HG02610 (cell line): ENCODE data around the gene EPB41L5.
"Not testable (repeated sequence)": the region's sequence is repeated elsewhere in the genome, so short reads cannot be mapped to it uniquely, and the experiment has no call there.

Experiments
- ATAC-seq: cut with Tn5 transposase; IDR thresholded peaks from one replicate; pipeline ENCODE4 v1.9.1; 2021; ENCODE audit warnings: mild to moderate bottlenecking, moderate library complexity; ENCODE audit not compliant: unreplicated experiment

The EPB41L5 gene

GRCh38 chr2:120192280-120192679 lies 179.4 kb downstream of the EPB41L5 start:
- no peak for ATAC-seq

- no peak for ATAC-seq
These were observed 182.7 kb downstream of the EPB41L5 start for GRCh38 chr2:120195553-120195952.

- ATAC-seq: not testable (repeated sequence)
These were observed 187.1 kb downstream of the EPB41L5 start for GRCh38 chr2:120199817-120200459.

GRCh38 chr2:120203251-120204021 lies 190.6 kb downstream of the EPB41L5 start:
- no peak for ATAC-seq

- ATAC-seq: no peak
These were observed 191.1 kb downstream of the EPB41L5 start for GRCh38 chr2:120204022-120204405.

- no peak for ATAC-seq
These were observed 191.5 kb downstream of the EPB41L5 start for GRCh38 chr2:120204417-120204816.

GRCh38 chr2:120204945-120205670 lies 192.2 kb downstream of the EPB41L5 start:
- ATAC-seq: no peak

- no peak for ATAC-seq
These were observed 193.2 kb downstream of the EPB41L5 start for GRCh38 chr2:120206022-120206581.

GRCh38 chr2:120208381-120209353 lies 195.8 kb downstream of the EPB41L5 start:
- ATAC-seq: no peak

- ATAC-seq: no peak
These were observed 196.8 kb downstream of the EPB41L5 start for GRCh38 chr2:120209427-120210269.

- ATAC-seq: no peak
These were observed 197.4 kb downstream of the EPB41L5 start for GRCh38 chr2:120210270-120210693.

GRCh38 chr2:120218181-120218580 lies 205.3 kb downstream of the EPB41L5 start:
- no peak for ATAC-seq

- no peak for ATAC-seq
These were observed 206.4 kb downstream of the EPB41L5 start for GRCh38 chr2:120219291-120219690.

- no peak for ATAC-seq
These were observed 206.9 kb downstream of the EPB41L5 start for GRCh38 chr2:120219766-120220165.

GRCh38 chr2:120220756-120221155 lies 207.9 kb downstream of the EPB41L5 start:
- ATAC-seq: no peak

- ATAC-seq: no peak
These were observed 208.7 kb downstream of the EPB41L5 start for GRCh38 chr2:120221616-120222015.

GRCh38 chr2:120222186-120223033 lies 209.5 kb downstream of the EPB41L5 start:
- no peak for ATAC-seq
